GM21825 (cell line): ENCODE data around the gene CCDC93.

Source experiments
- ATAC-seq: cut with Tn5 transposase; IDR thresholded peaks from one replicate; pipeline ENCODE4 v1.9.1; 2021; ENCODE audit warnings: mild to moderate bottlenecking, moderate library complexity; ENCODE audit not compliant: unreplicated experiment

Gene CCDC93

DNA sequence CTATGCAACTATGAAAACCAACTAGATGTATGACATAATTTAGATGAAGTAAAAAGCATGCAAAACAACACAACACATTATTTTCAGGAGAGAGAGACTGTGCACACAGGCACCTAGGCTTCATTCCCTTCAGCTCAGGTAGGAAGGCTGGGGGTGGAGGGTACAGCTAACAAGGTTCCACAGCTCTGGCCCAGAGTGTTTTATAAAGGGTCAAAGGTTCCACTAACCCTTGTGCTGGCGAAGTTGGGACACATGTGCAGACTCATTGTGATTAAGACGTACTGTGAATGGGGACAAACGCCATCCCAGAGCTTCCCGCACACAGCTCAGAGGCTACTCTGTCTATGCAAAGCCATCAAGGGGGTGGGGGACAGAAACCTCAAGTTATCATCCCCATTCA lies 19.1 kb downstream of the CCDC93 start:
- ATAC-seq: no peak

- no peak for ATAC-seq
Measured at GRCh38 chr2:117989854-117990438, 23.9 kb downstream of the CCDC93 start.

DNA sequence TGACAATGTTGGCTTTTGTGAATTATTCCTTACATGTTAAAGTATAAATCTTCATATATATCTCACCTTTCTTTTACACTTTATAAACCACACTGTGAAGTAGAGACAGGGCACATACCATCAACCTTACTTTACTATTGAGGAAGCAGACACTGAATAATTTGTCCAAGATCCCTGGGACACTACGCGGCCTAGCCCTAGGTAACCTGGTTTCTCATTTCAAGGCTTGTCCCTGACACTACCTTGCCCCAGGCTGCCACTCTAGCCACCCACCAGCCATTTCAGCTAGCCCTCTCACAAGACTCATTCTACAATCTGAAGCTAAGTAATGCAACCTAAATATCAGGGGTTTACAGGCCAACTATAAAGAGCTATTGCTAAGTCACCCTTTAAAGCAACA lies 26.7 kb downstream of the CCDC93 start:
- no peak for ATAC-seq

DNA sequence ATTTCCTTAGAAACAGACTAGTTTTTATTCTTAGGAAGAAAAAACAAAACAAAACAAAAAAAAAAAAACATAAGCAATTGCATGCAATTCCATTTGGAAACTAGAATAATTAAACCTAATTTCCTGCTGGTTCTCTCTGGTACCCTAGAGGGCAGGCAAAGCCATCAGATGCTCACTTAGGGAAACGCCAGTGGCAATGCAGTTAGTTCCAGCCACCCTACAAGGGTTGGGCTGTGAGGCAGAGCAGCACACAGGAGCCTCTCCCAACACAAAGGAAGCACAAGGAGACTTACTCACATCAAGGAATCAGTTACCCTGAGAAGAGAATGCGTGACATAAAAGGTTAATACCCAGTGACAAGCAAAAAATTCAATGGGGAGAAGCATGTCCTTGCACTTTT lies 28.8 kb downstream of the CCDC93 start:
- no peak for ATAC-seq

DNA sequence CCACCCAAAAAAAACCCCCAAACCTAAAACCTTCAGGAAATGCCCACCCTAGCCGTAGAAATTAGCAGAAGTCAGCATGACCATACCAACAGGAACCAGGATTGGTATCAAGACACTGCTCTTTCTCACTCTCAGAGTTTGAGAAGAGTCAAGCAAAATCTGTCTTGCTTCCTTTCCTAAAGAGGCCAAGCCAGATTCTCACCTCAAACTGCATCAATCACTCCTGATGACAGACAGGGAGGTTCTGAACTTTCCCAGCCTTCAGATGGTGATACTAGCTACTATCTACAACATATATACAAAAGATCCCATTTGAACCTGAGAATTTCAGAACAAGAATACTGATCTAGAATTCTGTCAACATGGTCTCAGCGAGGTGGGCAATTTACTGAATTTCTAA lies 29.7 kb downstream of the CCDC93 start:
- ATAC-seq: no peak

GRCh38 chr2:117983040-117983439 lies 30.8 kb downstream of the CCDC93 start:
- no peak for ATAC-seq

DNA sequence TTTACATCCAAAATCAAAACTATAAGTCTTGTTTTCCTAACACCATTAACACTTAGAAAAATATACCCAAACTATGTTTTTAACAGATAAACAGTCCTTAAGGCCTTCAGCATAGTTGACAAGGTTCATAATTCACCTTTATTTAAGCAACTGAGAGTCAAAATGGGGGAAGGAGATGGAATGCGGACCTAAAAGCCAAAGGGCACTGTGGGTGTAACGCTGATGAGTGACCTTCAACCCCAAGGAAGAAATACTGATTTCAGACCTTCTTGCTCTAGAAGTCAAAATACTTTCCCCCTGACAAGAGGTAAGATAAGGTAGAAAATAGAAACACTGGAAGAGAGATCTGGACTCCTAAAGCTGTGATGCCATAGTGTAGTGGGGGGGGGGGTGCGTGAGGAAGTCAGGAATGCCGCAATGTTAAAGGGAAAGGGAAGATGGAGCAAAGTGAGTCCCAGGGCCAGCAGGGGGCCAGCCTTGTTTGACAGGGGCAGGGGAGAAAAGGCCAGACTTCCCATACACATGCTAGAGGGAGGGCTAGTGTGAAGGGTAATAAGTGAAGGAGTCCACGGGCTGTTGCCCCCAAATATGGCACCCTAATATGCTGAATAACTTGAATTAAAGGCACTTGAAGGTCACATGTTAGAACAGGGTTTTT lies 31.4 kb downstream of the CCDC93 start:
- ATAC-seq: no peak

GRCh38 chr2:117981810-117982209 lies 32.1 kb downstream of the CCDC93 start:
- no peak for ATAC-seq

GRCh38 chr2:117980783-117981676 lies 32.8 kb downstream of the CCDC93 start:
- no peak for ATAC-seq

GRCh38 chr2:117979911-117980701 lies 33.8 kb downstream of the CCDC93 start:
- no peak for ATAC-seq

GRCh38 chr2:117977696-117978095 lies 36.2 kb downstream of the CCDC93 start:
- ATAC-seq: no peak

GRCh38 chr2:117976581-117976980 lies 37.3 kb downstream of the CCDC93 start:
- no peak for ATAC-seq

DNA sequence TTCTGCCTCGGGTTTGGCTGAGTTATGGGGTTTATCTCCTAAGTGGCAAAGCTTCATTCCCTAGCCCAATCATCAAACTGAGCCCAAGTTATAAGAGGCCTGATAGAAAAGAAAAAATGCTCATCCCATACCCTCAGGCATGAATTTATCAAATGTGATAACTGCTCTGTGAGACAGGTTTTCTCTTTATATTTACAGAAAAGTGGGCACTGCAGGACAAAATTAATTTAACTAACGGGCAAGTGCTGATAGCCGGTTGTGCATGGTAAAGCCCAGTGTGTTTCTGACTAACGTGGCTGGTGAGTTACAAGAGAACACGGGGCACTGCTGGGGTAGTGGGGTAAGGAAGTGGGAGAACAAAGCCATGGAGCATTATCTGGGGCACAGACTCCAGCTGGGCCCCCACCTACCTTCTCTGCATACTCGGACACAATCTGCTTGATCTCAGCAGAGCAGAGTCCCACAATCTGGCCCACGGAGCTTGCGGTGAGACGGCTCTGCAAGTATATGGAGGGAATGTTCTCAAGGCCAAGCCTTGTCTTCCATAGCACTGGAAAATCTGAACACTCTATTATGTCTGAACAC lies 40.3 kb downstream of the CCDC93 start:
- no peak for ATAC-seq

DNA sequence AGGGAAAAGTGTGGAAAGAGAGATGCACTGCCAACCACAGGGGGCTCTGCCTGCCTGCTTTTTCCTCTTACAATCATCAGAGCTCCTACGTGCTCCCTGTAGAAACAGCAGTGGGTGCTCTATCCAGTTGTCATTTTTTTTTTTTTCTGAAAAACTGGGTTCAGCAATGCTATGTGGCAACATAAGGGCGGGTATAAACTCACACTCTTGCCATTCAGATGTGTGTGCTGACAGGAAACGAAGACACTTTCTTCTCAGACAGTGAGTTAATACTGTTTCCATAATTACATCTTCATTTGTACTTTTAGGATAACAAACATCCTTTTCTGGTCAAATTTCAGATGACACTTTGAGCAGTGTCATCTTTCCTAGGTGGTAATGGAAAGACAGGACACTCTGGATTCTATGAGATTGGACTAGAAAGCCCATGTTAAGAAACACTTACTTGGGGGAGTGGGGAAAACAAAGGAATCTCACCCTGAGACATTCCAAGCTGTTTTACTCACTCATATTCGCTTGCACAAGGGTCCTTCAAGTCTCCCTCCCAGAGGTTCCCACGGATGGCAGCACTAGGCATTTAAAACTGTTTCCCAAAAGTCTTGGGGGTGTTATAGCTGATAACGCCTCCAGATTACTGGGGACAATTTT lies 41.3 kb downstream of the CCDC93 start:
- ATAC-seq: no peak

DNA sequence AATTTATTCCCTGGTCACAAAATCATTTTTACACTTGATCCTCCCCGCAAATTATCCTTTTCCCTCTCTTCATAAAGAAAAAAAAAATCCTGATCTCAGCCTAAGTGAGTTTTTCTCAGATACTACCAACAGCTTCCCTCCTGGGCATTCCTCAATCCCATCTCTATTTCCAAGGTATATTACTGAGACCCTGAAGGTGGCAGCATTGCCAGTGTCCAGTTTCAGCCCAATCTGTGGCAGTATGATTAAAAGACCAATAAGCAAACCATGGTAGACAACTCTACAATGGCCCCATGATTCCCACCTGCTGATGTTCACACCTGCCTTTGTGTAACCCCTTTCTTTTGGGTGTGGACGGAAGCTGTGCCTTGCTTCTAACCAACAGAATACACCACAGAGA lies 45.1 kb downstream of the CCDC93 start:
- no peak for ATAC-seq

GRCh38 chr2:117967977-117968718 lies 45.7 kb downstream of the CCDC93 start:
- no peak for ATAC-seq

DNA sequence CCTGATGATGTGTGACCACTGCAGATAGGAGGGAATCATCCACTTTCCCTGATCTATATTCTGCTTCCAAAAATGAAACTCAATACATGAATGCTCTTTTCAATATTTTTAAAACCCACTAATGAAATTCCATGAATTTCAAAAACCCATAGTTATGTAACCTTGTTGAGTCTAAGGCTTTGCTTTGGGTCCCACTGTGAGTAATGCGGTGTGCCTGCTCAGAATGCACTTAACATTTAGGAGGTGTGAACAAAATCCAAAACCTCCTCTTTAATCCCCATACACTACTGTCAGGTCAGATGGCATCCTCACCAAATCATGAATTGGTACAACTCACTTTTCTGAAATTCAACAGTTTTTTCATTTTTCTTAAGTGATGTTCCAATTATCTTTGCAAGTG lies 50.4 kb downstream of the CCDC93 start:
- ATAC-seq: no peak

- ATAC-seq: no peak
Measured at GRCh38 chr2:117961201-117961600, 52.7 kb downstream of the CCDC93 start.

- ATAC-seq: no peak
Measured at GRCh38 chr2:117960231-117960630, 53.6 kb downstream of the CCDC93 start.

DNA sequence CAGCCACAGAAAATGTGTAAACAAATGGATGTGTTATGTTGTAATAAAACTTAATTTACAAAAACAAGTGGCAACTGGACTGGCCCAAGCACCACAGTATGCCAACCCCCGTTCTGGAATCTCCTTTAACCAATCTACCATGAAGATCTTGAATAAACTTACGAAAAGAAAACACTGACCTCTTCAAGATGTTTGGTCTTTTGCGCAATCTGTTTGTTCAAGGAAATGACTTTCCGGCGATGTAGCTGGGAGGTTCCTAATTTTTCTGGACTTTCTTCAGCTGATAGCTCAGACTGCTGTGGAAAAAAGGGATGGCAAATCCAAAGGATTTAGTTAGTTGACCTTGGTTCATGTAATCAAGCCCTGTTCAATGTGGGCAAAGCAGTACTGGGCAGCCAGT lies 55.7 kb downstream of the CCDC93 start:
- ATAC-seq: no peak
